ENCODE measurements around the gene TOP3B.
"Not testable (repeated sequence)": the region's sequence is repeated elsewhere in the genome, so short reads cannot be mapped to it uniquely, and the experiment has no call there.

The TOP3B gene

DNA sequence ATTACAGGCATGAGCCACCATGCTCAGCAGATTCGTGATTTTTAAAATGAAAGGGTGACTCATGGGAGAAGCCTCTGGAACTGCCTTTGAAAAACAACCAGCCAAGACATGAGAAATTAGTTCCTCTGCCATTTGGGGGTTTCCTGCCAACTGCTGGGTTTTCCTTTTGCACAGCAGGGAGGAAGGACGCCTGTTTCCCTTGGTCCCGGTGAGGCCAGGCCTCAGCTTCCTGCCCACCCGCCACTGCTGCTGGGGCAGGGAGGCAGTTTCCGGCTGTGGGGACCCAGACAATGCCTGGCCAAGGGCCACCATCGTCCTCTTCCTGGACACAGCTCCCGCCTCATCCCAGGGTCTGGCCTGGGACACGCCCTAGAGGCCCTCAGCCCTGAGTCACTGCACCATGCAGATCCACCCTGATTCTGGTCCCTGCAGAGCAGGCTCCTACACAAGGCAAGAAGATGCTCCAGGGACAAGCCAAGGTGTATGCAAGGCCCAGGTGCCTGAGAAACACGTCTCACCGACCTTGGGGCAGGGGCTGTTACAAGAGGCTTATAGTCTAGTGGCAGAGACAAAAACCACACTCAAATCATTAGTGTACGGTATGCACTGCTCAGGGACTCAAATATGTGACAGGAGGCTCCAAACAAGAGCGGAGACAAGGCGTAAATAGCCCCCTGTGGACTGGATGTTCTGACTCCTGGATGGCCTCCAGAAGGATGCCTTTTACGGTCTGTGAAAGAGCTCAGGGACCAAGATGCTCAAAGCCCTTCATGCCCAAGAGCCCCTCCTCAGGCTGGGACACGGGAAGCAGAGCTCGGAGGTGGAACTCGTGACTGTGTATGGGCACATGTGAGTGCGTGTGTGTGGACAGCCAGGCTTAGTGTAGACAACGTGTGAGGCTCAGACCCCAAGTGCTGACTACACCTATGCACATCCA lies 39.9 kb downstream of the TOP3B start:
- DNase-seq, result no peak

DNA sequence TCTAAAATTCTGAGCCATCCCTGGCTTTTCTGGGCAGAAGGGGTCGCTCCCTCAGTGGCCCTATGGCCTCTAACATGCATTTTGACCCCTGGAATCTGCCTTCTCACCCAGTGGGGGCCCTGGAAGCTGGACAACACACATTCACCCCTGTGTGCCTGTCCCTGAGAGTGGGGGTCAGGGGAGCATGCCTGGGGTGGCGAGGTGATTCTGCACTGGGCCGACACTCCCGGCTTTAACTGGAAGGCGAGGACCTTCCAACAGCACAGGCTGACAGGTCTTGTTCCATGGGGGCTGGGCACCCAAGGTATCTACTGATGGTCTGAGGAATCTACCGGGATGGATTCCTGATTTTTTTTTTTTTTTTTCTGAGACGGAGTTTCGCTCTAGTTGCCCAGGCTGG lies 40.7 kb downstream of the TOP3B start:
- no peak for DNase-seq

DNA sequence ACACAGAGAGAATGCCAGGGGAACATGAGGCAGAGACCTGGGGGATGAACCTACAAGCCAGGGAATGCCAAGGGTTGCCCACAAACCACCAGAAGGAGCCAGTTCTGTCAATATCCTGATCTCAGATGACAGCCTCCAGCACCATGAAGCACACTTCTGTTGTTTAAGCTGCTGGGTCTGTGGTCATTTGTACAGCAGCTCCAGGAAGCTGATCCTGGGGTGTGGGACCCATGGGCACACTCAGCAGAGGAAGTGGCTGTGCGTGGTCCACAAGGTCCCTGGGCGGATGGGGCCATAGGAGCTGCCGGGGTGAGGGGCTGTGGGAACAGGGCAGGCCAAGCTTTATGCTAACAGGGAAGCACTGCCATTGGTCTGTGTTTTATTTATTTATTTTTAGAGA lies 42.1 kb downstream of the TOP3B start:
- no peak for DNase-seq

DNA sequence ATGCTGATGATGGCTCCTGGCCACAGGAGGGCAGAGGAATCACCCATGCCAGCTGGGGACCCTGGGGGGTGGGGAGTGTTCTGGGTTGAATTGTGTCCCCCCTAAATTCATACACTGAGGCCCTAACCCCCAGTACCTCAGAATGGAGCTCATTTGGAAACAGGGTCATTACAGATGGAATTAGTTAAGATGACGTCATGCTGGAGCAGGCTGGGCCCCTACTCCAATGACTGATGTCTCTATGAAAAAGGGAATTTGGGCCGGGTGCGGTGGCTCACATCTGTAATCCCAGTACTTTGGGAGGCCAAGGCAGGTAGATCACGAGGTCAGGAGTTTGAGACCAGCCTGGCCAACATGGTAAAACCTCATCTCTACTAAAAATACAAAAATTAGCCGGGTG lies 42.7 kb downstream of the TOP3B start:
- not testable (repeated sequence) for DNase-seq

DNA sequence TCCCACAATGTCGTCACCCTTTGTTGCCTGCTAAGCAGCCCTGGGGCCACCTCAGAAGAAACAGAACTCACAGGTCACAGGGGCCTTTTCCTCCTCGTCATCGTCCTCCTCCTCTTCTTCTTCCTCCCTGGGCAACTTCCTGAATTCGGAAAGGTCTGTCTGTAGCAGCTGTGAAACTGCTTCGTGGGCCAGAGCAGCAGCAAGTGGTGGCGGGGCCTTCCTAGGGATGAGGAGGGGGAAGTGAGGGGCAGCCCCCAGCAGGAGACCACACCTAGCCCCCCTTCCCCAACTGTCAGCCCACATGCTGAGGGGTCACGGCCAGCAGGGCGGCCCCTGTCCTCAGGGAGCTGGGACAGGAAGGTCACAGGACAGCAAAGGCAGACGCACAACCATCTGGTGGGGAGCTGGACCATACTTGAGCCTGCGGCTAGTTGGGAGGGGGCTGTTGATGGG lies 43.1 kb downstream of the TOP3B start:
- no peak for DNase-seq

DNA sequence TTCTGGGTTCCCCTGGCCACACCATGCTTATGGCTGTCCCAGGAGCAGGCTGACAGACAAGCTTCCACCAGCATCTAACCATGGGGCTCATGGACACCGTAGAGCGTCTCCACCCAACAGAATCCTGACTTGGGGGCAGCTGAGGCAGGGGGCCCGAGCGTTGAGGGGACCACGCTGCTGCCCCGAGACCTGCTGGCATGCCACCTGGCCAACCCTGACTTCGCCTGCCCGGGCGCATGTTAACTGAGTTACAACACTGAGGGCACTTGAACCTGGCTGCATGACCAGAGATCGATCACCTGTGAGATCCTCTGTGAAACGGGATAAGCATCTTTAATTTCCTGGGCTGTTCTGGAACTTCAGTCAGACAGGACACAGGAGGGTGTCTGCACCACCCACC lies 43.7 kb downstream of the TOP3B start:
- no peak for DNase-seq

DNA sequence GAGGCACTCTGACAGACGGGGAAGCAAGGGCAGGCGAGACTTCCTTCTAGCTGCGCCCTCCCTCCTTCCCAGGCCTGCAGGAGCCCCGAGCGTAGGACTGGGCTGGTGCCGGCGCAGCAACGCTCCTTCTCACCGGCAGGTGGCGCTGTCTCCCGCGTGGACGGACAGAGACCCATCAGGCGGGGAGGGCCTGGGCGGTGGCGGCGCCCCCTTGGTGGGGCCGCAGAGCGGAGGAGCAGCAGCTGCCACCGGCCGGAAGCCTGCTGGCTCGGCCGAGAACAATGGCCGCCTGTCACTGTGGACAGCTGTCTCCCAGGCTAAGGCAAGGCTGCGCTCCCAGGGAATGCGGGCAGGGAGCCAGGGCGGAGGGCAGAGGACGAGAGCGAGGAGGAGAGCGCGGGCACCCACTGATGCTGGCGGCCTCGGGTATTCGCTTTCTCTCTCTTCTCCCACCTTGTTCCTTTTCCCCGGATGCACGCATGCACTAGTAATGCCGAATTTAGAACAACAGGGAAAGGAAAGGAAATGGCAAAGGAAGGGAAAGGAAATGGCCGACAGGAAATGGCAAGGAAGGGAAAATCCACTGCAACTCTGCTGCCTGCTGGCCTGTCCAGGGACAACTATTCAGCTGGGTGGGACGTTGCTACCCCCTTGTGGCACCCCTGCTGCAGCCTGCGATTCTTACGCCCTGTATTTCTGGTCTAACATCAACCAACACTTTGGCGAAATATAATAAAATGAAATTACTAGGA lies 44.3 kb downstream of the TOP3B start:
- DNase-seq, result peak; percentile 94

DNA sequence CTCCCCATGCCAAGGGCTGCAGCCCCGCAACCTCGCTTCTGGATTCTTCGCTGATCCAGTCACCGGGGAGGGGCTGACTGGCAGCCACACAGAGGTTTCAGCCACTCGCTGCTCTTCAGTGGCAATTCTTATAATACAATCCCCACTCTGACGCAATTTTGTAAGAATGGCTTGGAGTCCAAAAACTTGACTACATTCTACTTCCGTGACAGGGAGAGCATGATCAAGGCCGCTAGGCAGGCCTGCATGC lies 44.8 kb downstream of the TOP3B start:
- DNase-seq, result no peak

DNA sequence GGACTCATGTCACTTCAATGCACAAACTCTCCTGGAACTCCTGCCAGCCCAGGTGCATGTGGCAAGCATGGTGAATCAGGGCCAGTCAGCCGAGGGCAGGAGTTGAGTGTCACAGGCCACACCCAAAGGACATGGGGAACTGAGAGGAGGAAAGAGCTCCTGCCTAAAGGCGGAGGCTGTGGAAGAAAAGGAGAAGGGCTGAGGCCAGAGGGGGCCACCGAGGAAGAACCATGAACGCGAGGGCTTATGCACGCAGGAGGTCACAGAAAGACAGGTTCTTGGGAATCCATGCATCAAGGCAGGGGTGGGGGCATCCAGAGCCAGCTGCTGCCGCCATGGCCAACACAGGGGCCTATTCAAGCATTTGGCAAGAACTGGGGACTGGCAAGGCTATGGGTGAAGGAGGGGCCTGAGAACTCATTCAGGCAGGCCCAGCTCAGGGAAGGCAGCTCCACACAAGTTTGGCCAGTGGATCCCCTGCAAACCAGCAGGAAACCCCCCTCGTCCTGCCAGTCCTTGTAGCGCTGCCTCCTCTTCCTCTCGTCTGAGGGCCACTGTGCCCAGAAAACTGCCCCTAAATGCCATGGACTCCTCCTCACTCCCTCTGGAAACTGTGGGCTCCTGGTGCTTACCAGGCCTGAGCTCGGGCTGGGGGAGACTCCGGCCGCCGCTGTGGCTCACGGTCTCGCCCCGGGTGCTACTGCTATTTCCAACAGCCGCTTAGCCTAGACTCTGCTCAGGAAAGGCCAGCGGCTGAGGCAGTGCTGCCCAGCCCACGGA lies 45.4 kb downstream of the TOP3B start:
- DNase-seq, result no peak

DNA sequence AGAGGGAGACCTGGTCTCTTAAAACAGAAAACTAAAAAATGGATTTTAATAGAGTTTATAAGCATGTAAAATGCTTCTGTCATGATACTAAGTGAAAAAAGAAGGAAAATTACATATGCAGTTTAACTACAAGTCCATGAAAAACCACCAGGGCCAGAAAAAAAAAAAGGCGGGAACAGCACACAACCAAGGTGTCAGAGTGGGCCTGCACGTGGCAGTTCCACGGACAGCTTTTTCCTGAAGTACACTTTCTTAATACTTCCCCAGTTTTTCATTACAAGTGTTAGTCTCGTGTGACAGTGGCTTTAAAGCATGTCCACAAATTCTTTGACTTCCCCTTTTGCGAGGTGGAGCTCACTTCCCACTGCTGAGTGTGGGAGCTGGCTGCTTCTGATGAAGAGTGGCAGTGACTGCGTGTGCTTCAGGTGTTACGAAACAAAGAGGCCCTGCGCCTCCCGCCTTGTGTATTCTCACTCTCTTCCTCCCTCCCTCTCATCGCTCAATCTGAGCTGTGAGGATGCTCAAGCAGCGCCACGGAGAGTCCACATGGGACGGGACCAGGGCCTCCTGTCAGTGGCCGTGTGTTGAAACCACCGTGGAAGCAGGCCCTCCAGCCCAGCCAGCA lies 46.3 kb downstream of the TOP3B start:
- no peak for DNase-seq

DNA sequence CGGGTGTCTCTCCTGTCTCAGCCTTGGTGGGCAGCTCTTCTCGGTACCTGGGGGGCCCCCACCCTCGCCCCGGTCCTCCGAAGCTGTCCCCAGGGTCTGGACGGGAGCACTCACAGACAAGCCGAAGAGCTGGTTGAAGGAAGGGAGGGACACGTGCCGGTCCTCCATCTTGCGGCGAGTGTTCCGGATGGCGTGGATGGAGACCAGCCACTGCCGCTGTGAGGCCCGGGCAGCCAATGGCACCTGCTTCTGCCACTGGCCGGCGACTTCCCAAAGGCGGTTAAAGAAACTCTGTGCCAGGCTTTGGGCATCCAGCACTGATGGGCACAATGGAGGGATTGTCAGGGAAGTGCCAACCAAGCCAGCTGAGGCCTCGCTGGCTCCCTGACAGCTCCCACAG lies 48.7 kb downstream of the TOP3B start:
- no peak for DNase-seq

DNA sequence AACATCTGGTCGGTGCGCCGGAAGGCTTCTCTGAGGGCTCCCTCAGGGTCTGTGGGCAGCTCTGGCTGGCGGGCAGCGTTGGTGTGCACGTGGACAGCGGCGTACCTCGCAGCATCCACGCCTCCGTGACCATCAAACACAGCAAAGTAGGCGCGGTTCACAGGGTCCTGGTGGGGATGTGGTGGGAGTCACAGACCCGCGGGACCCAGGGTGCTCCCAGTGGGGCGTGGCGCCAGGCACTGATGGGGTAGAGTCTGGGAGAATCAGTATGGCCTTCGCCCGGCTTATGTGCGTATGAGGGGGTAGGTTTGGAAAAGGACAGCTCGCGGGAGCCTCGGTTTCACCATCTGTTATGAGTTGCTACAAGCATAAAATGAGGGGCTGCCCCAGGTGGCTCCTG lies 49.2 kb downstream of the TOP3B start:
- DNase-seq, result no peak

DNA sequence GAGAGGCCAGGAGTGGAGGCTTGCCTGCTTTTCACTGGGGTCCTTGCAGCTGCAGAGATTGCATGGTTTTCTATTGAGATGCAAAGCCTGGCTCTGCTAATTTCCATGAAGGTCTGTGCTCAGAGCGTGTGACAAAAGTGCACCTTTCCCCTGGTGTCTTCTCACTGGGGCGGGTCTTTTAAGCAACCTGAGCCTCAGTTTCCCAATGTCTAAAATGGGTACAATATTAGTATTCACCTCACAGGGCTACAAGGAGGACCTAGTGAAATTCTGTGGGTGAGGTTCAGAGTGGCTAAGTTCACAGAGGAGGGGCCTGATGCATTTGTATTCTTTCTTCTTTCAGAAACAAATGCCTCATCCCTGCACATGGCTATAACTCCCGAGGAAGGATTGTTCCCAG lies 50.2 kb downstream of the TOP3B start:
- no peak for DNase-seq

DNA sequence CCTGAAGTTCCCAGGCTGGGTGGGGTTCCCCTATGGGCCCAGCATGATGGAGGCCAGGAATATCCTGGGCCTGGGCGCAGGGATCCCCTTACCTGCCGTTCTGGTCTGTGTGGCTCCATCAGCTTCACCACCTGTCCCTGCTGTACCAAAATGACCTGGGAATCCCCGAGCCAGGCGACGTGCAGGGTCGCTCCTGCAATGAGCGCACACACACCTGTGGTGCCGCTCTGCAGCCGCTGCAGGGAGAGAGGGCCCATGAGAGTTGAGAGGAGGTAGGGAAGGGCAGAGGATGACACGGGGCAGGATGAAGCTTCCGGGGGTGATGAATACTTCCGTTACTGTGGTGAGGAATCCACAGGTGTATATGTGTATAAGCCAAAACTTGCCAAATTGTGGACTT lies 51.5 kb downstream of the TOP3B start:
- no peak for DNase-seq

DNA sequence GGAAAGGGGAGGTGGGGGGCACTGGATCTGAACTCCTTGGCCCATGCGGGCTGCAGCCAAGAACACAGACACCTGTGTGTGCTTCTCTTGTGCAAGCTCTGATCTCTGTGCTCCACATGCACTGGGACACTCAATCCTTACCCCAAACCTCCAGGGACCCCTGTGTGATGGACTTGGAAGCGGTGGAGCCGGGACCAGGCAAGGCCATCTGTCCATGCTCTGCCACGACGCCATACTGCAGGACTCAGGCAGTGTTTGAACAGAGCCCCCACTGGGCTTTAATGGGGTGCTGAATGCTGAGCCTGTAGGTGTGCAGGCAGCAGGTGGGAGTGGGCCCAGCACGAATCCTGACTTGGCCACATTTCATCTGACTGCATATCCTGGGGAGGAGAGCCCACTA lies 53.3 kb downstream of the TOP3B start:
- no peak for DNase-seq

DNA sequence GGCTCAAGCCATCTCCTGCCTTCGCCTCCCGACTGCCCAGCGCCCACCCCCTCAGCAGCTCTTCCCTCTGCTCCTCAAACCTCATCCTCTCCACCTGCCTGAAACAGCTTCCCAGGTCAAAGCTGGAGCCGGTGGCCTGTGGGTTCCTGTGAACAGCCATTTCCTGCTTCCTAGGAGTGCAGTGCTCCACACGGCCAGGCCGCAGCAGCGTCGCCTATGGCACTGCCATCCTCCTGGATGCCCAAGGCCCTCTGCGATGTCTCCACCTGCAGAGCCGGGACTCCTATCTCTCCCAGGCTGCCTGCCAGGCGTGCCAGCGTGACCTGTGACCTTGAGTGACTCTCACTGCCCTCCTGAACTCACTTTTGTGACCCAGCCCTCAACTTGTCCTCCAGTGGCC lies 54.5 kb downstream of the TOP3B start:
- no peak for DNase-seq

DNA sequence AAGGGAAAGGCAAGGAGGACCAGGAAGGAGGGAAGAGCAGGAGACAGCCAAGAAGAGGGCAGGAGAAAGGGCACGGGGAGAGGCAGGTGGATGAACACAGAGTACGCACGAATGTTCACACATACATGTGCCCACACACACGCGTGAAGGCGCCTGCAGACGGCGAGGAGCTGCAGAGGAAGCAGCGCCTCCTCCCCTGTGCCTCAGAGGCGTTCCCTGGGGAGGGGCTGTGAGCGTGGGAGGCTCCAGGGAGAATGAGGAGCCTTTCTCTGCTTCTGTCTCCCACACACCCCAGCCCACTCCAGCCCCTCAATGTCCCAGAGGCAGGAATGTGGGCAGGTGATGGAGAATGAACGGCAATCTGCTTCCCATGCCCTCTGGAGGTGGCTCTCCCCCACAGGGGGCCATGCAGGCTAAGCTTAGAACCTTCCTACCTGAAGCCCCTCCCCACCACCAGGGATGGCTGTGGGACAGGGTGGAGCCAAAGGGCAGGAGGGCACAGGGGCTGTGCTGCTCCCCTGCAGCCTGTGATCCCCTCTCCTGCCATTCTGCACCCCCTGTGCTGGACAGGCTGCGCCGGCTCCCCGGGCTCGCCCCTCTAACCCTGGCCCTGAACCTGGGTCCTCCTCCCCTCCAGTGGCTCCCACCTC lies 55.3 kb downstream of the TOP3B start:
- no peak for DNase-seq

DNA sequence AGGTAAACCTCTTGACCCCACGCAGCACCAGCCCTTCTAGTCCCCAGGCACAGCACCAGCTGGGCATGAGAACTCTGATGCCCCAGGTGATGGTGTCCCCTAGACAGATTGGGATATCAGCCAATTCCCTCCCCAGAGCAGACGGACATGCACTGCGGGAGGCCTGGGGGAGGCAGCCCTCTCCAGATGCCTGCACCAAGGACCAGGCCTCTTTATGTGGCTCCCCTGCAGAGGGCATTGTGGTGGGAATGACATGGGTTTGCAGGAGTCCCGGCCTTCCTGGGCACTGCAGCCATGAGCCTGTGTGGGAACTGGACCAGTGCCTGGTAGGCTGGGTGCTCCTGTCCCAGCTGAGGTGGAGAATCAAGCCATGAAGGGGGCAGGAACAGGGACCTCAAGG lies 55.9 kb downstream of the TOP3B start:
- no peak for DNase-seq

DNA sequence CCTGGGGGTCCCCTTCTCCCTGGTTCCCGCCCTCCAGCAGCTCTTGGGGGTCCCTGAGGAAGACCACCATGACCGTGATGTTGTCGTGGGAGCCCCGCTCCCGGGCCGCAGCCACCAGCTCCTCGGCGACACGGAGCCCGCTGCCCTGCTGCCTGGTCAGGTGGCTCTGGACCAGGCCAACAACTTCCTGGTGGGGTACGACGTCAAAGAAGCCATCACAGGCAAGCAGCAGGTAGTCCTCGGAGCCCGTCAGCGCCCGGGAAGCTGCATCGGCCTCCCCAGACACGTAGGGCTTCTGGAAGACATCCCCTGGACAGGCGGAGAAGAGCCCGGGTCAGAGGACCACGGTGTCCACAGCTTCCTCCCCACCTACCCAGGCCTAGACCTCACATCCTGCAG lies 59.4 kb downstream of the TOP3B start:
- no peak for DNase-seq

DNA sequence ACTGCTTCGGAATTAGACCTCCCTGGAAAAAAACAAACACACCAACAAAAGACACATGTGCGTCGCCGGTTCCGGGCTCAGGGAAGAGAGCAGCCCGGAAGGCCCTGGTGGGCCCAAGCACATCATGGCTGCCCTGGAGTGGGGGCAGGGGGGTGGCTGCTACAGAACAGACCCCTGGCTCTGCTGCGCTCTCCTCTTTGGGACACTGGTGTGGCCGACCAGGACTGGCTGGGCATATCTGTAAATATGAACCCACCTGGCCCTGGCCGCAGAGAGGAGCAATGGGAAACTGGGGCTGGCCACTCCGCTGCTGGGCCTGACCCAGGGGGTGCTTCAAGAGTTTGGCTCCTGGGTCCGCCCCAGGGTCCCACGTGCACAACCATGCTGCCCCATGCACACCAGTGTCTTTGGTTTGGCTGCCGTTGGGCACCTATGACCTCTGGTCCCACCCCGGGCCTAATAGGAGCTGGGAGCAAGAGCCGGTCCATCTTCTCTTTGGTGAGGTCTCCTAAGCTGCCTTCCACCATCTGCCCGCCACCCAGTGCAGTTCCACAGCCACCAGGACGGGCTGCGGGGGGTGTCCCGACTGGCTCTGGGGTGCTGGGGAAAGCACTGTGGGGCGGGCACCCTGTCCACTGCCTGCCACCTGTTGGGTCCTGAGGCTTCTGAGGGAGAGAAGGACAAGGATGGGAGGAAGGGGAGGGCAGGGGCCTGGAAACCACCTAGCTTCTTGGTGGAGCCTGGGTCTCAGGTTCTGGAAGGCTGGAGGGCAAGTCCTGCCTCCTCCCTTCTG lies 60.0 kb downstream of the TOP3B start:
- DNase-seq, result no peak

DNA sequence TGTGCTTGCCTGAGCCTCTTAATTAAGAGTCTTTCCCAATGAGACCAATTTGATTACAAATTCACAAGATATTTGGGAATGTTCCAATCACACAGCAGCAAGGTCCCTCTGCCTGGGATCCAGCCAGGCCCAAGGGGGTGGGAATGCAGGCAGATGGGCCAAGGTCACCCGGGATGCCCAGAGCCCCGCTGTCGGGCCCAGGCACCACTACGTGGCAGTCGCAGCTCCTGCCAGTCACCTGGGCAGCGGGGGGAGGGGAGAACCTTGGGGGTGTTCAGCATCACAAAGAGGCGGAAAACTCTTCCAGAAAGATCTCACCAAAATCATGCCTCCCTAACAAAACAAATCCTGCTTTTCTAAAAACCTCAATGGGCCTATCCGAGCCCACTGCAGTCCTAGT lies 60.9 kb downstream of the TOP3B start:
- DNase-seq, result no peak

DNA sequence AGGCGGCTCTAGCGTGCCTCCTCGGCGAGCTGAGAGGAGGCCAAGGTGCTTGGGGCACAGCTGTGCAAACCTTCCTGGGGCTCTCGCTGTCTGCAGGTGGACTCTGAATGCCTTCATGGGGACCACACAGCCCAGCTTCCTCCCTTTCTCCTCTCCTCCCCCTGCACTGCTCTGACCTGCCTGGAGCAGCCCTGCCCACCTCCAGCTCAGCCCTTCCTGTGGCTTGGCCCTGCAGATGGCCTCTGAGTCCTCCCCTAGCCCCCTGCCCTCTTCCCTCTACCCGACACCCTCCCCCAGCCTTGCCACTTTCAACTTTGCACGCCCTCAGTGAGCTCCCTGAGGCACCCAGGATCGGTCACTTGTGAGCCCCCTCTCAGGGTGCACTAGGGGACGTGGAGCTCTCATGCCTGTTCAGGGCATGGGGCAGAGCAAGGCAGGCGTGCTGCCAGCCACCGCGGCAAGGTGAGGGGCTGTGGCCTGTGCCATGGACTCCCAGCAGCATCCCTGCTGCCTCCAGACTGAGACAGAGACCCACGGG lies 61.3 kb downstream of the TOP3B start:
- no peak for DNase-seq

All from activated T-cell treated with anti-CD3 and anti-CD28 coated beads, Interleukin-2, amount 50 U/mL, for 1 hour (primary cell).